Measurements from ENCODE around the gene RPF1. TPM values are rescaled to one million over a fixed set of nuclear protein-coding genes. Genes with fewer than 3 reads are reported as not detected.

Gene RPF1
- total RNA-seq, 1 experiment from 2014 or later, result 43.1 TPM

- POLR2A ChIA-PET, result interaction anchor here (0.6 to 4.8 kb wide), 26 partner anchors 8 to 547 kb away, joined by 3 to 90 read pairs (median 5); partner anchors contain the start of genes CTBS, GNG5, PRKACB and SPATA1
- peaks cover 36% of the 10 kb centered on the region for H3K36me3 Mint-ChIP-seq (ENCODE audit: insufficient read depth, unreplicated experiment)
- H3K27me3 Mint-ChIP-seq (ENCODE audit: insufficient read depth, unreplicated experiment), result no peaks in the 10 kb centered on the region
- no peak for TF ChIP-seq CTCF (IDR thresholded peaks at IDR 0.05; ENCODE audit: unreplicated experiment)
- H3K4me1 Mint-ChIP-seq (ENCODE audit: insufficient read depth, unreplicated experiment), result peaks cover 21% of the 10 kb centered on the region
- H3K4me3 Mint-ChIP-seq (ENCODE audit: unreplicated experiment), result peak overlapping the region; percentile 88
- BruUV-seq (replicated peaks), result no TSS peak
- peaks cover 8% of the 10 kb centered on the region for H3K9me3 Mint-ChIP-seq (ENCODE audit: unreplicated experiment)
- DNase-seq (ENCODE audit: unreplicated experiment), result peak; percentile 10
- intact Hi-C loops (cut with micrococcal nuclease), result loop anchor here (1.0 kb wide), 1 partner anchor 94 kb away; the partner anchor contains the start of gene CTBS
- peak overlapping the region; percentile 95 for H3K27ac Mint-ChIP-seq (ENCODE audit: low read depth, unreplicated experiment)
- CTCF ChIA-PET, result interaction anchor here (0.6 to 2.0 kb wide), 16 partner anchors 12 to 339 kb away, joined by 3 to 9 read pairs (median 4); partner anchors contain the start of gene CTBS
Measured at GRCh38 chr1:84479998-84480397, 932 bp downstream of the RPF1 start.

GRCh38 chr1:84480650-84481049 is 1.6 kb downstream of the RPF1 start:
- BruUV-seq (replicated peaks), result no TSS peak
- no peaks in the 10 kb centered on the region for H3K27me3 Mint-ChIP-seq (ENCODE audit: insufficient read depth, unreplicated experiment)
- peak overlapping the region; percentile 88 for H3K4me3 Mint-ChIP-seq (ENCODE audit: unreplicated experiment)
- ChIA-PET CTCF (interaction anchor here (0.6 to 1.9 kb wide), 14 partner anchors 11 to 464 kb away, joined by 3 to 9 read pairs (median 4); partner anchors contain the start of gene CTBS), POLR2A (interaction anchor here (0.6 to 4.8 kb wide), 17 partner anchors 10 to 1005 kb away, joined by 3 to 90 read pairs (median 6); partner anchors contain the start of genes CTBS, GNG5, PRKACB and SPATA1)
- peaks cover 21% of the 10 kb centered on the region for H3K4me1 Mint-ChIP-seq (ENCODE audit: insufficient read depth, unreplicated experiment)
- peaks cover 8% of the 10 kb centered on the region for H3K9me3 Mint-ChIP-seq (ENCODE audit: unreplicated experiment)
- DNase-seq (ENCODE audit: unreplicated experiment), result no peak
- intact Hi-C loops (cut with micrococcal nuclease), result no loop called here
- TF ChIP-seq CTCF (IDR thresholded peaks at IDR 0.05; ENCODE audit: unreplicated experiment), result no peak
- no peak overlapping the region for H3K27ac Mint-ChIP-seq (ENCODE audit: low read depth, unreplicated experiment)
- H3K36me3 Mint-ChIP-seq (ENCODE audit: insufficient read depth, unreplicated experiment), result peaks cover 42% of the 10 kb centered on the region

- no peaks in the 10 kb centered on the region for H3K27me3 Mint-ChIP-seq (ENCODE audit: insufficient read depth, unreplicated experiment)
Measured at GRCh38 chr1:84481317-84481716, 2.3 kb downstream of the RPF1 start.

More at GRCh38 chr1:84481317-84481716, 2.3 kb downstream of the RPF1 start:
- peaks cover 21% of the 10 kb centered on the region for H3K4me1 Mint-ChIP-seq (ENCODE audit: insufficient read depth, unreplicated experiment)
- TF ChIP-seq CTCF (IDR thresholded peaks at IDR 0.05; ENCODE audit: unreplicated experiment), result no peak
- CTCF ChIA-PET, result interaction anchor here (0.7 to 1.9 kb wide), 7 partner anchors 22 to 463 kb away, joined by 3 to 9 read pairs (median 4); no protein-coding TSS in a partner anchor
- no TSS peak for BruUV-seq (replicated peaks)
- POLR2A ChIA-PET, result interaction anchor here (0.5 to 4.8 kb wide), 11 partner anchors 8 to 1004 kb away, joined by 3 to 90 read pairs (median 5); partner anchors contain the start of genes CTBS, GNG5 and SPATA1
- no peak for DNase-seq (ENCODE audit: unreplicated experiment)
- peak overlapping the region; percentile 88 for H3K4me3 Mint-ChIP-seq (ENCODE audit: unreplicated experiment)
- peaks cover 8% of the 10 kb centered on the region for H3K9me3 Mint-ChIP-seq (ENCODE audit: unreplicated experiment)
- H3K27ac Mint-ChIP-seq (ENCODE audit: low read depth, unreplicated experiment), result peak overlapping the region; percentile 35
- intact Hi-C loops (cut with micrococcal nuclease), result no loop called here
- peaks cover 48% of the 10 kb centered on the region for H3K36me3 Mint-ChIP-seq (ENCODE audit: insufficient read depth, unreplicated experiment)

All from MCF 10A (cell line).